WTC11 (cell line): ENCODE data around the gene KIFC1.
"Not testable (repeated sequence)": the region's sequence is repeated elsewhere in the genome, so short reads cannot be mapped to it uniquely, and the experiment has no call there.

Source experiments
- CREB1 ChIP-seq: sonication (generic); formaldehyde crosslinking; IDR thresholded peaks from 2 replicates; pipeline ENCODE4 v1.8.0; 2023; ENCODE audit warnings: mild to moderate bottlenecking, missing genetic modification reagents
- CTCF ChIP-seq: fragments of 200-600 bp; IDR thresholded peaks from 2 replicates; pipeline ENCODE4 v1.8.0; 2022; ENCODE audit warnings: antibody characterized with exemption
- ZNF425 ChIP-seq: fragments of 250-450 bp; sonication (Bioruptor Pico); conservative IDR thresholded peaks from 2 replicates; pipeline ENCODE4 v1.9.0; 2021; ENCODE audit warnings: mild to moderate bottlenecking

GRCh38 chr6:33367715-33368025, 24.0 kb upstream of the KIFC1 start:
- TF ChIP-seq CREB1 (CRISPR knock-in tag); ZNF425 (CRISPR knock-in tag); CTCF: not testable (repeated sequence)
